Erythroblast (primary cell): Measurements from ENCODE around the gene CFP.

Experiments used
- GATA1 ChIP-seq: IDR thresholded peaks from 2 replicates; pipeline ENCODE4 v1.6.1; 2011; ENCODE audit warnings: low read depth, mild to moderate bottlenecking, control low read depth, low read length, moderate library complexity
- POLR2A ChIP-seq: IDR thresholded peaks from 2 replicates; pipeline ENCODE4 v1.6.1; 2011; ENCODE audit warnings: mild to moderate bottlenecking, low read length

DNA sequence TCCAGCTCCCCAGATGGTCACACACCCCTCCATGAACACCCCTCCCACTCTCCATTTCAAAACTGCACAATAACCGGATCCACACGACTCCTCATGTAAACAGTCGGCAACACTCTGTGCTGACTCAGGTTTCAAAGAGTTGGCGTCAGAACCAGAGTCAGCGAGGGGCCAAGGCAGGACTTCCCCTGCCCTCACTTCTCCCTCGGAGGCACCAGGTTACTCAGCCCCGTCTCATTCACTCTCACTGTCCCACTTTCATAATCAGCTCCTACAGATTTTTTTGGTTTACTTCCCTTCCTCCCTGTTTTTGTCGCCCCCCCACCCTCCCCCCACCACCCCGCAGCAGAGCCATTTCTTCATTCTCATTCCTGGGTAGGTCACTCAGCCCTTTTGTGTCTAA is 50.2 kb downstream of the CFP start:
- no peak for TF ChIP-seq POLR2A
- no peak for TF ChIP-seq GATA1
